Liver (tissue), 3 donors: ENCODE data around the gene FGF1.

Source experiments
- CTCF ChIP-seq: fragments of 150-350 bp; IDR thresholded peaks from 2 replicates; pipeline ENCODE4 v1.5.1; 2017; ENCODE audit warnings: improper control_type of control experiment, low read depth, low read length; ENCODE audit not compliant: missing input control
- FOXA1 ChIP-seq: IDR thresholded peaks from 2 replicates; pipeline ENCODE4 v1.6.1; 2016; ENCODE audit warnings: antibody characterized with exemption
- MAX ChIP-seq: IDR thresholded peaks from 2 replicates; pipeline ENCODE4 v1.6.1; 2016; ENCODE audit warnings: antibody characterized with exemption
- TAF1 ChIP-seq: conservative IDR thresholded peaks from 2 replicates; pipeline ENCODE4 v1.6.1; 2016; ENCODE audit warnings: antibody characterized with exemption, mild to moderate bottlenecking
- donor health status: healthy.
- donor health status: healthy.

DNA sequence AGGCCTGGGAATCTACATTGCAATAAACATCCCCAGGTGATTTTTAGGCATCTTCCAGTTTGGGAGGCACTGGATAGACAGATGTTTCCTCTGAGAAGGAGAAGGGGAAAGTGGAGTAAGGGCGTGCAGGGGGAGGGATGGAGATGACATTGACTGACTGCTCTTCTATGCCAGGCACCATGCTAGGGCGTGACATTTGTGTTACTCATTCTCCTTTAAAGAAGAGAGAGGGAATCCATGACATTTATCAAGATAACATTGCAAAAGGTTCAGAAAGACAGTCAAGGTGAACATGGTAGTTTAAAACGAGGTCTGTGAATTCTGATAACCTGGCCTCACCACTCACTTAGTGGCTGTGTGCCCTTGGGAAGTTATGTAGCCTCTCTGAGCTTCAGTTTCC, 35.8 kb downstream of the FGF1 start:
- TF ChIP-seq MAX (no peak), CTCF (no peak), TAF1 (no peak), FOXA1 (no peak)
